ENCODE measurements around the gene MFAP4.

Gene MFAP4

GRCh38 chr17:19348081-19348650, 38.8 kb downstream of the MFAP4 start:
- no peak for DNase-seq (ENCODE audit: low spot score)
- H3K4me3 ChIP-seq, result no peak overlapping the region
- no peak for TF ChIP-seq CTCF (IDR thresholded peaks at IDR 0.05)
- peak overlapping the region in 1 of 2 donors; percentile 94 for H3K27ac ChIP-seq

- Histone ChIP-seq H3K27ac (peak overlapping the region; percentile 69 to 94), H3K4me3 (no peak overlapping the region)
- no peak for TF ChIP-seq CTCF (IDR thresholded peaks at IDR 0.05)
- peak; percentile 69 for DNase-seq (ENCODE audit: low spot score)
Observed at GRCh38 chr17:19347323-19348080, 39.5 kb downstream of the MFAP4 start.

- TF ChIP-seq CTCF (IDR thresholded peaks at IDR 0.05), result no peak
- Histone ChIP-seq H3K4me3 (no peak overlapping the region), H3K27ac (peak overlapping the region; percentile 69 to 94)
- peak; percentile 91 for DNase-seq (ENCODE audit: low spot score)
Observed at GRCh38 chr17:19346351-19347255, 40.4 kb downstream of the MFAP4 start.

- TF ChIP-seq CTCF (IDR thresholded peaks at IDR 0.05), result no peak
- no peak overlapping the region for H3K4me3 ChIP-seq
- no peak for DNase-seq (ENCODE audit: low spot score)
- H3K27ac ChIP-seq, result peak overlapping the region; percentile 69 to 94
Observed at GRCh38 chr17:19345486-19346350, 41.3 kb downstream of the MFAP4 start.

- DNase-seq (ENCODE audit: low spot score), result peak; percentile 66
- H3K4me3 ChIP-seq, result no peak overlapping the region
- no peak for TF ChIP-seq CTCF (IDR thresholded peaks at IDR 0.05)
- peak overlapping the region; percentile 69 to 94 for H3K27ac ChIP-seq
Observed at GRCh38 chr17:19345067-19345460, 41.9 kb downstream of the MFAP4 start.

GRCh38 chr17:19344311-19345066, 42.5 kb downstream of the MFAP4 start:
- H3K4me3 ChIP-seq, result no peak overlapping the region
- peak; percentile 49 for DNase-seq (ENCODE audit: low spot score)
- H3K27ac ChIP-seq, result peak overlapping the region in 1 of 2 donors; percentile 94
- no peak for TF ChIP-seq CTCF (IDR thresholded peaks at IDR 0.05)

Data from coronary artery (tissue), 2 donors.